GM12864 (cell line): ENCODE data around the gene DRICH1.
A peak's percentile ranks its signal among the peaks of the same experiment; 100 is the strongest.
"Not testable (repeated sequence)": the region's sequence is repeated elsewhere in the genome, so short reads cannot be mapped to it uniquely, and the experiment has no call there.

ENCODE experiments used
- DNase-seq: peaks from one replicate; pipeline ENCODE4 v3.0.0-alpha.2; 2011; ENCODE audit warnings: low read depth
- H3K4me3 ChIP-seq: 2 replicates; pipeline ENCODE4 v1.5.1; 2011; ENCODE audit warnings: mild to moderate bottlenecking, low read depth, low read length, control low read depth
- CTCF ChIP-seq: IDR thresholded peaks from 2 replicates; pipeline ENCODE4 v1.5.1; 2011; ENCODE audit warnings: low read depth, mild to moderate bottlenecking, moderate library complexity, low read length, control low read depth, inconsistent platforms; ENCODE audit errors: missing control alignments

DRICH1 gene

GRCh38 chr22:23566705-23567475 lies 65.2 kb downstream of the DRICH1 start:
- H3K4me3 ChIP-seq: no peak overlapping the region
- no peak for DNase-seq

GRCh38 chr22:23565915-23566704 lies 66.0 kb downstream of the DRICH1 start:
- no peak for DNase-seq
- TF ChIP-seq CTCF: no peak
- H3K4me3 ChIP-seq: no peak overlapping the region

More at GRCh38 chr22:23566705-23567475, 65.2 kb downstream of the DRICH1 start:
- TF ChIP-seq CTCF: no peak

- DNase-seq: no peak
- H3K4me3 ChIP-seq: no peak overlapping the region
- TF ChIP-seq CTCF: peak; percentile 11
These were observed 66.7 kb downstream of the DRICH1 start for GRCh38 chr22:23565305-23565914.

- H3K4me3 ChIP-seq: no peak overlapping the region
- no peak for DNase-seq
These were observed 67.8 kb downstream of the DRICH1 start for GRCh38 chr22:23564276-23564675.

GRCh38 chr22:23563111-23563510 lies 69.0 kb downstream of the DRICH1 start:
- no peak overlapping the region for H3K4me3 ChIP-seq
- TF ChIP-seq CTCF: no peak
- DNase-seq: no peak

More at GRCh38 chr22:23564276-23564675, 67.8 kb downstream of the DRICH1 start:
- TF ChIP-seq CTCF: no peak

GRCh38 chr22:23562186-23562585 lies 69.9 kb downstream of the DRICH1 start:
- H3K4me3 ChIP-seq: no peak overlapping the region
- no peak for DNase-seq
- TF ChIP-seq CTCF: no peak

- not testable (repeated sequence) for DNase-seq, H3K4me3 ChIP-seq
These were observed 71.1 kb downstream of the DRICH1 start for GRCh38 chr22:23561025-23561510.

- not testable (repeated sequence) for DNase-seq, H3K4me3 ChIP-seq
These were observed 71.9 kb downstream of the DRICH1 start for GRCh38 chr22:23560215-23560614.
